ENCODE results near the gene C1orf21. TPM values are rescaled to one million over a fixed set of nuclear protein-coding genes. Genes with fewer than 3 reads are reported as not detected.

Gene C1orf21
- total RNA-seq, 6 experiments from 2014 or later = 4.3 to 29.2 (median 13.1) TPM

DNA sequence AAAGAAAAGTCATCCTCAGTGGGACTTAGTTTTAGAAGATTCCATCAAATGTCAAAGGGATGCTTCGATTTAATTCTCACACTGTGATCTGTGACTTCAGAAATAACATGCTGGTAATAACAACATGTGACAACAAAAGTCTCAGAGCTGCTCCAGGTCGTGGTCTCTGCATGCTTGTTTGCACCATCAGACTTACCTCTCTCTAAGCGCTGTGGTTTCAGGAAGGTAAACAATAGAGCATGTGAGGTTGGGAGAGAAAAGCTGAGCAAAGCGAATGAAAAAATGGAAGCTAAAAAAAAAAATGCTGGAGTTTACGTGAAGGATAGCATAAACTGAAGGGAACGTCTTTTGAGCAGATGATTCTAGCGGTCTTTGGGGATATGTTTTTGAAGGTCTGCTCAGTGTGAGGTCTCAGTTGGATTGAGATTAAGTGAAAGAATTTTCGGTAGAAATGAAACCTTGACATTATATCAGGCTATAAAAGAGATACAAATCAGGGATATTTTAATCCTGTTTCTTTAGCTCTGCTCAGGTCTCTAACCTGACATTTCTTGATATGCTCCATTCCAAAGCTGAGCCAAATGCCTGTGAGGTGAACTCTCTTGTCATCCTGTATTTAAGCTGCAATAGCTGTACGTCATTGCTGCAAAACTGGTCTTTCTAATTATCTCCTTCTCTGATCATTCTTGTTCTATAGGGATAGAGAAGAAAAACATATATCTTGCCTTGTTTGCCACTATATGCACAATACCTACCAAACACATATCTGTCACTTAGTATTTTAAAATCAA is 86.5 kb downstream of the C1orf21 start:
- Histone ChIP-seq H3K27ac (no peak overlapping the region), H3K4me3 (no peak overlapping the region), H3K4me1 (no peaks in the 10 kb centered on the region), H3K27me3 (no peaks in the 10 kb centered on the region), H3K36me3 (no peaks in the 10 kb centered on the region), H3K9me3 (no peaks in the 10 kb centered on the region)
- DNase-seq (no peak), ATAC-seq (no peak)
- 67% methylated on average over 9 of the region's 9 CpGs for WGBS (ENCODE audit: insufficient coverage, low coverage, low lambda C conversion rate, missing lambda C conversion rate)
- TF ChIP-seq, protein P1, sequence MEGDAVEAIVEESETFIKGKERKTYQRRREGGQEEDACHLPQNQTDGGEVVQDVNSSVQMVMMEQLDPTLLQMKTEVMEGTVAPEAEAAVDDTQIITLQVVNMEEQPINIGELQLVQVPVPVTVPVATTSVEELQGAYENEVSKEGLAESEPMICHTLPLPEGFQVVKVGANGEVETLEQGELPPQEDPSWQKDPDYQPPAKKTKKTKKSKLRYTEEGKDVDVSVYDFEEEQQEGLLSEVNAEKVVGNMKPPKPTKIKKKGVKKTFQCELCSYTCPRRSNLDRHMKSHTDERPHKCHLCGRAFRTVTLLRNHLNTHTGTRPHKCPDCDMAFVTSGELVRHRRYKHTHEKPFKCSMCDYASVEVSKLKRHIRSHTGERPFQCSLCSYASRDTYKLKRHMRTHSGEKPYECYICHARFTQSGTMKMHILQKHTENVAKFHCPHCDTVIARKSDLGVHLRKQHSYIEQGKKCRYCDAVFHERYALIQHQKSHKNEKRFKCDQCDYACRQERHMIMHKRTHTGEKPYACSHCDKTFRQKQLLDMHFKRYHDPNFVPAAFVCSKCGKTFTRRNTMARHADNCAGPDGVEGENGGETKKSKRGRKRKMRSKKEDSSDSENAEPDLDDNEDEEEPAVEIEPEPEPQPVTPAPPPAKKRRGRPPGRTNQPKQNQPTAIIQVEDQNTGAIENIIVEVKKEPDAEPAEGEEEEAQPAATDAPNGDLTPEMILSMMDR (IDR thresholded peaks at IDR 0.05) = no peak
- TF ChIP-seq POLR2A (IDR thresholded peaks at IDR 0.05) = no peak
- intact Hi-C loops (cut with DNase I) = no loop called here

DNA sequence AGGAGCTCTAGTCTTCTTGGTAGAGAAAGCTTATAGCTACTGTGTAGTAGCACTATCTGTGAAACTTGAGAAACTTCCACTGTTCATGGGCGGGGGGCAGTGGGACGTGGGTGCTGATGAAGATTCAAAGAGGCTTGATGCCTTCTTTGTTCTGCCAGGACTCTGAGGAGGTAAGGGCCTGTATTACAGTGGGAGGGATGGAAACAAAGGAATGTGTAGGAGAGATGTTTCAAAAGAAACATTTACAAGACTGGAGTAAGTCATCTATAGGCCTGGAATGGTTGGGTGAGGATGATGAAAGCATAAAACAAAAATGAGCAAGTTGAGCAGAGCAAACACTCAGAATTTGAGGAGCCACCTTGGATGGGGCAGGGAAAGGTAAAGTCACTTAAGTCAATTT is 89.4 kb downstream of the C1orf21 start:
- no peaks in the 10 kb centered on the region for H3K9me3 ChIP-seq
- H3K36me3 ChIP-seq = no peaks in the 10 kb centered on the region
- H3K27ac ChIP-seq = no peak overlapping the region
- H3K27me3 ChIP-seq = no peaks in the 10 kb centered on the region
- H3K4me1 ChIP-seq = no peaks in the 10 kb centered on the region
- no peak for TF ChIP-seq POLR2A (IDR thresholded peaks at IDR 0.05)
- TF ChIP-seq, protein P1 (IDR thresholded peaks at IDR 0.05) = no peak
- WGBS (ENCODE audit: insufficient coverage, low coverage, low lambda C conversion rate, missing lambda C conversion rate) = 73% methylated on average over 2 of the region's 2 CpGs
- no peak for ATAC-seq
- H3K4me3 ChIP-seq = no peak overlapping the region
- intact Hi-C loops (cut with DNase I) = no loop called here
- no peak for DNase-seq

DNA sequence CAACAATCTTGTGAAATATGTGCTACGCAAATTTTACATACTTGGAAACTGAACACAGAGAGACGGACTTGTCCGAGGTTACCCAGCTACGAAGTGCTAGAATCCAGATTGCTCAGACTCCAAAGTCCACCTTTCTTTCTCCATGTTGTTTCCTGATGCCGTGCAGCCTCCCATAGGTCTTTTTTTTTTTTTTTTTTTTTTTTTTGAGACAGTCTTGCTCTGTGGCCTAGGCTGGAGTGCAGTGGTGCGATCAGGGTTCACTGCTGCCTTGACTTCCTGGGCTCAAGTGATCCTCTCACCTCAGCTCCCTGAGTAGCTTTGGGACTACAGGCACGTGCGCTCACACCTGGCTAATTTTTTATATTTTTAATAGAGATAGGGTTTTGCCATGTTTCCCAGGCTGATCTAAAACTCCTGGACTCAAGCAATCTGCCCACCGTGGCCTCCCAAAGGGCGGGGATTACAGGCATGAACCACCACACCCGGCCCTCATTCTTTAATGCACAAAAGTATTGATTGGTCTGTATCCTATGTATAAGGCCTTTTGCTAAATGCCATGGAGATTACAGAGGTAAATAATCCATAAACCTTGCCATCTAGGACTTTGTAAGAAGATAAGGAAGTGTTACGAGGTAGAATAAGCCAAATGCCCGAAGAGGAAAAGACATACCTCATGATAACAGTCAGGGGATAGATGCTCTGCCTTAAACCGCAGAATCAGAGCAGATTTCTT is 92.8 kb downstream of the C1orf21 start:
- Histone ChIP-seq H3K27ac (no peak overlapping the region), H3K4me1 (peaks cover 0 to 21% (median 0%) of the 10 kb centered on the region in 4 donors), H3K27me3 (no peaks in the 10 kb centered on the region), H3K36me3 (no peaks in the 10 kb centered on the region), H3K9me3 (no peaks in the 10 kb centered on the region), H3K4me3 (no peak overlapping the region)
- DNase-seq (no peak), ATAC-seq (no peak)
- TF ChIP-seq, protein P1 (IDR thresholded peaks at IDR 0.05) = no peak
- no peak for TF ChIP-seq POLR2A (IDR thresholded peaks at IDR 0.05)
- intact Hi-C loops (cut with DNase I) = loop anchor here in 1 of 2 donors (5.0 kb wide), 1 partner anchor 72 kb away; no protein-coding TSS in a partner anchor
- WGBS (ENCODE audit: insufficient coverage, low coverage, low lambda C conversion rate, missing lambda C conversion rate) = 86% methylated on average over 13 of the region's 14 CpGs

DNA sequence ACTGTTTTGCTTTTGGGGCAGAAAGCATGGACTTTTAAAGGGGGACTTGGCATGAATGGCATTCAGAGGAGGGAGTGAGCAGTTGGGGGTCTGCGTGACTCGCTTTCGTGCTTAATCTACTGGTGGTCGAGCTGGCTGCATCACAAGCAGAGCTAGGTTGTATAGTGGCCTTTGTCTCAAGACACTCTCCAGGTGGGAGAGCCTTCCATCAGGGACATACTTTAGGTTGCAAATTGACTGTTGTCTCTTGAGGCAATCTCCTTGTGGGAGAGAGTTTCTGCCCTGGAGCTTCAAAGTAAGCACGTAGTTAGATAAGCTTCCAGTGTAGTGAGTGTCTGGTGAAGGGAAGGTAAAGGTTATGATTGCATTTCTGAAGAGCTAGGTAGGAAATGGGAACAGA is 93.9 kb downstream of the C1orf21 start:
- DNase-seq (no peak), ATAC-seq (no peak)
- no peaks in the 10 kb centered on the region for H3K36me3 ChIP-seq
- H3K4me3 ChIP-seq = no peak overlapping the region
- WGBS (ENCODE audit: insufficient coverage, low coverage, low lambda C conversion rate, missing lambda C conversion rate) = 80% methylated on average over 2 of the region's 5 CpGs
- intact Hi-C loops (cut with DNase I) = loop anchor here in 1 of 2 donors (5.0 kb wide), 1 partner anchor 73 kb away; no protein-coding TSS in a partner anchor
- H3K27ac ChIP-seq = no peak overlapping the region
- peaks cover 0 to 21% (median 0%) of the 10 kb centered on the region in 4 donors for H3K4me1 ChIP-seq
- TF ChIP-seq, protein P1 (IDR thresholded peaks at IDR 0.05) = no peak
- no peak for TF ChIP-seq POLR2A (IDR thresholded peaks at IDR 0.05)
- no peaks in the 10 kb centered on the region for H3K27me3 ChIP-seq
- H3K9me3 ChIP-seq = no peaks in the 10 kb centered on the region
